ENCODE results near the gene MVB12B. TPM values are rescaled to one million over a fixed set of nuclear protein-coding genes. Genes with fewer than 3 reads are reported as not detected.

Gene MVB12B
- total RNA-seq, 4 donors from 2014 or later, result 2.1 to 39.2 (median 22.2) TPM

DNA sequence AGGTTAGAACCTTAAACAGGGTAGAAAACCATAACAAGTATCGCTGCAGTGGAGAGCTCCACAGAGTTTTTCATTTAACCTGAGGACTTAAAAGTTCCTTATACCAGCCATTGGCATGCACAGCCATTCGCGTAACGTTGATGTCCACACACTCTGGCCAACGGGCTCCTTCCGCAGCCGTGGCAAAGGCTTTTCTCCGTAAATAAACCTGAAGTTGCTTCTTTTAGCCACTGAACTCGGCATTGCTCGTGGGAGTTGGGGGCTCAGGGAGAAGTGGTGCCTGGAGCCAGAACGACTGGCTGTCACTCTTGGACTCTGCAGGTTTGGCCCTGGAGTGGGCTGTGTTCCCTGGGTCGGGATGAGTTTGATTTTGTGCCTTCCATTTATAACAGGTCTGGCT, 161.2 kb downstream of the MVB12B start:
- TF ChIP-seq CTCF (IDR thresholded peaks at IDR 0.05) (no peak), POLR2A (IDR thresholded peaks at IDR 0.05) (no peak)
- H3K9me3 ChIP-seq, result no peaks in the 10 kb centered on the region
- H3K4me3 ChIP-seq, result no peak overlapping the region
- no peaks in the 10 kb centered on the region for H3K36me3 ChIP-seq
- H3K27ac ChIP-seq, result no peak overlapping the region
- no peaks in the 10 kb centered on the region for H3K27me3 ChIP-seq
- DNase-seq, result no peak
- intact Hi-C loops (cut with DNase I; ENCODE audit: low total_unique reads), result no loop called here
- H3K4me1 ChIP-seq, result no peaks in the 10 kb centered on the region

GRCh38 chr9:126488310-126488709, 161.7 kb downstream of the MVB12B start:
- H3K4me3 ChIP-seq, result no peak overlapping the region
- H3K27ac ChIP-seq, result no peak overlapping the region
- intact Hi-C loops (cut with DNase I; ENCODE audit: low total_unique reads), result no loop called here
- no peaks in the 10 kb centered on the region for H3K4me1 ChIP-seq
- H3K36me3 ChIP-seq, result no peaks in the 10 kb centered on the region
- TF ChIP-seq CTCF (IDR thresholded peaks at IDR 0.05) (no peak), POLR2A (IDR thresholded peaks at IDR 0.05) (no peak)
- H3K27me3 ChIP-seq, result no peaks in the 10 kb centered on the region
- H3K9me3 ChIP-seq, result no peaks in the 10 kb centered on the region
- no peak for DNase-seq

DNA sequence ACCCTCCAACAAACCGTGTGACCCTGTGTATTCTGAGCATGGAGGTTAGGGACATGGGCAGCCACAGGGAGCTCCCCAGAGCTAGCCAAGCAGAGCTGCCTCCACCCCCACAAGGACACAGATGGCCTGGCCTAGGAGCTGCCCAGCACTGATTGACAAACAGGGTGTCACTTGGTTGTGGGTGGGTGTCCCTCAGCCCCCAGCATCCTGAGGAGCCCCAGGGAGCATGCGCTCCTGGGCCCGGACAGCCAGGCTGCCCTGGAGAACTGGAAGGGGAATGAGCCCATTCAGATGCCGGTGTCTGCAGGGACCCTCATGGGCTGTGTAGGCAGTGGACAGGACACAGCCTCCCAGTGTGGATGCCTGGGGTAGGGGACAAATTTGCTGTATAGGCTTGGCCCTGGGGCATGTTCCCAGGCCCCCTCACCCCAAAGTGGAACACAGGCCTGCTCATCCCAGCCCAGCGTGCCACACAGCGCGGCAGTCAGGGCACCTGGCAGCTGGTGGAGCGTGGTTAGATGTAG, 162.3 kb downstream of the MVB12B start:
- Histone ChIP-seq H3K27me3 (no peaks in the 10 kb centered on the region), H3K4me3 (no peak overlapping the region), H3K27ac (no peak overlapping the region), H3K4me1 (no peaks in the 10 kb centered on the region), H3K36me3 (no peaks in the 10 kb centered on the region), H3K9me3 (no peaks in the 10 kb centered on the region)
- TF ChIP-seq POLR2A (IDR thresholded peaks at IDR 0.05) (no peak), CTCF (IDR thresholded peaks at IDR 0.05) (no peak)
- intact Hi-C loops (cut with DNase I; ENCODE audit: low total_unique reads), result no loop called here
- no peak for DNase-seq

DNA sequence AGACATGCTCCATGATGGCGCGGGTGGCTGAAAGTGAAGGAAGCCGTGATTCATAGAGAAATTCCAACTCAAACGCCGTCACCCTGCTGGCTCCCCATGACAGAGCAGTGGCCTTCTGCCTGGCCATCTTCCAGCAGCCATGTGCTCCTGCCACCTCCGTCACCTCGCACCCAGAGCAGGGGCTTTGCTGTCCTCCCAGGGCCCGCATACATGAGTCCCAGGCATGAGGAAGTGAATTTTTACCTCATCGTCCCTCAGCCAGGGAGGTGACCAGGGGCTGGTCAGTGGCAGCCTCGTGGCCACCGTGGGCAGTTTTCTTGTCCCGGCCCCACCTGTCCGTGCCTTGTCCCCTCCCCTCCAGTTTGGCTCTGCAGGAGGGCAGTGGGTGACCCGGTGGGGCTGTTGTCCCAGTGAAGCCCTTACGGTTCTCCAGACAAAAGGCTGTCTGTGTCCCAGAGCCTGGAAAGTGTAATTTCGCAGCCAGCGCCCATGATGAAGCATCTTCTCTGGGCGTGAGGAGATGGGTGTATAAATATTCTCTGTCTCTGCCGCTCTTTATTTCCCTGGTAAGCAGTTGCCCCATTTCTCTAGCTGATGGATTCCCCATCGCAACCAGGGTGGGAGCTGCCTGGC, 163.1 kb downstream of the MVB12B start:
- no peaks in the 10 kb centered on the region for H3K4me1 ChIP-seq
- TF ChIP-seq CTCF (IDR thresholded peaks at IDR 0.05) (no peak), POLR2A (IDR thresholded peaks at IDR 0.05) (no peak)
- intact Hi-C loops (cut with DNase I; ENCODE audit: low total_unique reads), result no loop called here
- DNase-seq, result no peak
- no peak overlapping the region for H3K27ac ChIP-seq
- no peaks in the 10 kb centered on the region for H3K27me3 ChIP-seq
- no peaks in the 10 kb centered on the region for H3K36me3 ChIP-seq
- H3K9me3 ChIP-seq, result no peaks in the 10 kb centered on the region
- no peak overlapping the region for H3K4me3 ChIP-seq

DNA sequence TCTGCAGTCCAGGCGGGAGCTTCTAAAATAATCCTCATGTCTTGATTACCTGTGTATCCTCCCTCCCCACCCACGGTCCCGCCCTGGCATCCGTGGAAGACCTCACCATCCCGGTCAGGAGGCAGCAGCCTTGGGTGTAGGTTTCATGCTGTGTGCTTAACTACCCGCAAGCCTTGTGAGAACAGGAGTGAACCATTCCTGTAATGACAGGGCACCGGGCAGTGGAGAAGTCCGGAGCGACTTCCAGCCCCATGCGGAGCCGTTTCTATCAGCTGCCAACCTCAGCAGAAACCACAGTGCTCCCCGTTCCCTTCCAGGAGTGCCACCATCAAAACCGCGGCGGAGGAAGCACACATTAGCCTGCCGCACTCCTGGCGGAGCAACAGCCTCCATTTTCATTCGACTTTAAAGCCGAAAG, 163.6 kb downstream of the MVB12B start:
- no peaks in the 10 kb centered on the region for H3K36me3 ChIP-seq
- no peak for TF ChIP-seq POLR2A (IDR thresholded peaks at IDR 0.05)
- no peak for TF ChIP-seq CTCF (IDR thresholded peaks at IDR 0.05)
- H3K4me1 ChIP-seq, result no peaks in the 10 kb centered on the region
- no peaks in the 10 kb centered on the region for H3K27me3 ChIP-seq
- no peak overlapping the region for H3K27ac ChIP-seq
- no peak for DNase-seq
- intact Hi-C loops (cut with DNase I; ENCODE audit: low total_unique reads), result no loop called here
- H3K9me3 ChIP-seq, result no peaks in the 10 kb centered on the region
- H3K4me3 ChIP-seq, result no peak overlapping the region
